GM12891 (cell line): ENCODE measurements around the gene ZNF646. TPM values are rescaled to one million over a fixed set of nuclear protein-coding genes. Genes with fewer than 3 reads are reported as not detected.
A peak's percentile ranks its signal among the peaks of the same experiment; 100 is the strongest.

Source experiments
- DNase-seq: peaks from one replicate; pipeline ENCODE4 v3.0.0; 2011; ENCODE audit warnings: low spot score; ENCODE audit not compliant: insufficient read length
- FAIRE-seq: peaks from 2 replicates; lab custom pipeline; 2011; peaks lifted over from hg19 to GRCh38; lab: Jason Lieb, UNC
- PAX5 ChIP-seq: IDR thresholded peaks from 2 replicates; pipeline ENCODE4 v1.6.1; 2011; ENCODE audit warnings: low read length, moderate library complexity, mild to moderate bottlenecking; ENCODE audit not compliant: insufficient read depth, severe bottlenecking
- POLR2A ChIP-seq: IDR thresholded peaks from 2 replicates; pipeline ENCODE4 v1.6.1; 2011; ENCODE audit warnings: low read depth, low read length, control low read depth
- POLR2AphosphoS5 ChIP-seq: IDR thresholded peaks from 2 replicates; pipeline ENCODE4 v1.6.1; 2011; ENCODE audit warnings: low read depth, low read length, control low read depth
- POU2F2 ChIP-seq: IDR thresholded peaks from 2 replicates; pipeline ENCODE4 v1.6.1; 2011; ENCODE audit warnings: low read depth, mild to moderate bottlenecking, control low read depth, low read length, moderate library complexity
- SPI1 ChIP-seq: IDR thresholded peaks from 2 replicates; pipeline ENCODE4 v1.6.1; 2011; ENCODE audit warnings: low read depth, low read length, control low read depth
- TAF1 ChIP-seq: IDR thresholded peaks from 2 replicates; pipeline ENCODE4 v1.6.1; 2011; ENCODE audit warnings: low read depth, low read length, control low read depth
- polyA plus RNA-seq: library from polyadenylated mRNA; unstranded; fragments of >200 nt; gene quantifications from one replicate; pipeline ENCODE4 v1.2.1, GENCODE V29; 2012; ENCODE audit warnings: low read depth, missing spikeins, inconsistent platforms; ENCODE audit not compliant: missing spikeins

The ZNF646 gene, protein sequence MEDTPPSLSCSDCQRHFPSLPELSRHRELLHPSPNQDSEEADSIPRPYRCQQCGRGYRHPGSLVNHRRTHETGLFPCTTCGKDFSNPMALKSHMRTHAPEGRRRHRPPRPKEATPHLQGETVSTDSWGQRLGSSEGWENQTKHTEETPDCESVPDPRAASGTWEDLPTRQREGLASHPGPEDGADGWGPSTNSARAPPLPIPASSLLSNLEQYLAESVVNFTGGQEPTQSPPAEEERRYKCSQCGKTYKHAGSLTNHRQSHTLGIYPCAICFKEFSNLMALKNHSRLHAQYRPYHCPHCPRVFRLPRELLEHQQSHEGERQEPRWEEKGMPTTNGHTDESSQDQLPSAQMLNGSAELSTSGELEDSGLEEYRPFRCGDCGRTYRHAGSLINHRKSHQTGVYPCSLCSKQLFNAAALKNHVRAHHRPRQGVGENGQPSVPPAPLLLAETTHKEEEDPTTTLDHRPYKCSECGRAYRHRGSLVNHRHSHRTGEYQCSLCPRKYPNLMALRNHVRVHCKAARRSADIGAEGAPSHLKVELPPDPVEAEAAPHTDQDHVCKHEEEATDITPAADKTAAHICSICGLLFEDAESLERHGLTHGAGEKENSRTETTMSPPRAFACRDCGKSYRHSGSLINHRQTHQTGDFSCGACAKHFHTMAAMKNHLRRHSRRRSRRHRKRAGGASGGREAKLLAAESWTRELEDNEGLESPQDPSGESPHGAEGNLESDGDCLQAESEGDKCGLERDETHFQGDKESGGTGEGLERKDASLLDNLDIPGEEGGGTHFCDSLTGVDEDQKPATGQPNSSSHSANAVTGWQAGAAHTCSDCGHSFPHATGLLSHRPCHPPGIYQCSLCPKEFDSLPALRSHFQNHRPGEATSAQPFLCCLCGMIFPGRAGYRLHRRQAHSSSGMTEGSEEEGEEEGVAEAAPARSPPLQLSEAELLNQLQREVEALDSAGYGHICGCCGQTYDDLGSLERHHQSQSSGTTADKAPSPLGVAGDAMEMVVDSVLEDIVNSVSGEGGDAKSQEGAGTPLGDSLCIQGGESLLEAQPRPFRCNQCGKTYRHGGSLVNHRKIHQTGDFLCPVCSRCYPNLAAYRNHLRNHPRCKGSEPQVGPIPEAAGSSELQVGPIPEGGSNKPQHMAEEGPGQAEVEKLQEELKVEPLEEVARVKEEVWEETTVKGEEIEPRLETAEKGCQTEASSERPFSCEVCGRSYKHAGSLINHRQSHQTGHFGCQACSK (N-terminal part only)
- 8.1 TPM for polyA plus RNA-seq

DNA sequence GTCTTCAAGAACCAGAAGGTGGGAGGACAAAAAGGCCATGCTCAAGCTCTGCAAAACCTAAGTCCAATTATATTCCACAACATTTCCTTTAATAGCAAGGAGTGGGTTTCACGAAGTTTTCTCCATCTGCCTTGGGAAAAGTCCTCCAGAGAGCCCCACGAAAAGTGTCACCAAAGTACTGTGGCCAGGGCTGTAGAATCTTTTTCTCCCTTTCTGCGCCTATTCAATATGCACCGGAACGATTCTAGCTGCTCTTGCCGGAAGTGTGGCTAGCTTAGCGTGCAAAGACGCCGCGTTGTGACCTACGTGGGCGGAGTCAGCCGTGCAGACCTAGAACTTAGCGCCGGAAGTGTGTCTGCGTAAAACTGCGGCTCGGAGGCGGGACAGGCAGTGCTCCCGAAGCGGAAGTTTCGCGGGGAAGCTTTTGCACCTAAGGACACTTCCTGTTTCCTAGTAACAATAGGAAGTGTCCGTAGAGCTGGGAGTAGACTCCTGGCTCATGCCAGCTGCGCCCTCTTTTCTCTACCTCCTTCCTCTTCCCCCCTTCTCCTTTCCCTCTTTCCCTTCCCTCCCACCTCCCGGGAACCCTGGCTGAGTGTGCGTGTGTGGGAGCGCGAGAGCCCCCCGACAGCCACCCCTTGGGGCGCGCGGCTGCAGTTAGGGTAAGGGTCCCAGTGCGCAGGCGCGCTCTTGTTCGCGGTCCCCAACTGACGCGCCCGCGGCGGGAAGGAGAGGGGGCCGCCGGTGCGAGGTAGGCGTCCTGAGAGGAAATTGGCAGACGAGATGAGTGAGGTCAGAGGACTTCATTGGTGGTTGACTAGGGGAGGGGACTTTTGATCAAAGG is at the start of gene ZNF646, which contains the start of gene ZNF668:
Gene ZNF646 (plus strand): TSS at position 453 of the 844 bp plus-strand sequence. CDS start 1,903 bp downstream, outside the sequence.
Gene ZNF668 (minus strand): TSS at position 271 of the 844 bp plus-strand sequence. CDS start 9,781 bp downstream, outside the sequence.
- FAIRE-seq (peak; percentile 97), DNase-seq (peak; percentile 94)
- peak; percentile 84 for TF ChIP-seq SPI1
- TF ChIP-seq PAX5 = no peak
- peak; percentile 92 for TF ChIP-seq POLR2A
- peak; percentile 91 for TF ChIP-seq POLR2AphosphoS5
- peak; percentile 83; the same call in 1 of the 2 replicates for TF ChIP-seq TAF1
- peak; percentile 87; the same call in 1 of the 2 replicates for TF ChIP-seq POU2F2

DNA sequence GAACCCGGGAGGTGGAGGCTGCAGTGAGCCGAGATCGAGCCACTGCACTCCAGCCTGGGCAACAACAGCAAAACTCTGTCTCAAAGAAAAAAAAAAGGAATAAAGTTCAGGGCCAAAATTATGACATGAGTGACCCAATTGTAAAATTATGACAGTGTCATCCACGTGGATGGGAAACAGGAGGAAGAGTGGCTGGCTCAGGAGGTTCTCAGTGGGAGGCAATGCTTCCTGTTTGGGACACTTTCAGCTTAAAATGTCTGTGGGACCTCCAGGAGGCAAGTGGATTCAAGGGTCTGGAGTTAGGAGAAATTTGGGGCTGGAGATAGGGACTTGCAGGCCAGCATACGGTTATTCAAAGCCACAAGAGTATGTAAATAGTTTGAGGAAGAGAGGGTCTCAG is 48.9 kb upstream of the ZNF646 start:
- no peak for TF ChIP-seq SPI1
- no peak for TF ChIP-seq TAF1
- TF ChIP-seq POLR2A = no peak
- no peak for TF ChIP-seq POU2F2
- no peak for TF ChIP-seq POLR2AphosphoS5
- no peak for TF ChIP-seq PAX5
- DNase-seq = no peak
- FAIRE-seq = no peak

DNA sequence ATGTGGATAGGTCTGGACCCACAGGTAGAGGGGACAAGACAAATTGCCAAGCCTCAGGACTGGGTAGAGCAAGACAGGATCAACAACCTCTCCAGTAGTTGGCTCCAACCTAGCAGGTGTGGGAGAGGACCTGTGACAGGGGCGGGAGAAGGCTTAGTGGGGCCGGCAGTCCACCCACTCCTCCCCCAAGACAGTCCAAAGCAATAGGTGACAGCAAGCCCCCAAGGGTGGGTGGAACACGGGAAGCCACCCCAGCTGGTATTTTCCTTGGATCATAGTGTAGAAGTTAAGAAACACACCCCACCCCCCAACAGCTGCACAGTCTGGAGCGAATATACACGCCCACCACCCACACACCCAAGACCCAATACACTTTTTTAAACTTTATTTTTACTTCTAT is 45.0 kb upstream of the ZNF646 start:
- FAIRE-seq (no peak), DNase-seq (no peak)
- TF ChIP-seq PAX5 (no peak), POU2F2 (no peak), POLR2A (no peak), SPI1 (no peak), POLR2AphosphoS5 (no peak), TAF1 (no peak)

DNA sequence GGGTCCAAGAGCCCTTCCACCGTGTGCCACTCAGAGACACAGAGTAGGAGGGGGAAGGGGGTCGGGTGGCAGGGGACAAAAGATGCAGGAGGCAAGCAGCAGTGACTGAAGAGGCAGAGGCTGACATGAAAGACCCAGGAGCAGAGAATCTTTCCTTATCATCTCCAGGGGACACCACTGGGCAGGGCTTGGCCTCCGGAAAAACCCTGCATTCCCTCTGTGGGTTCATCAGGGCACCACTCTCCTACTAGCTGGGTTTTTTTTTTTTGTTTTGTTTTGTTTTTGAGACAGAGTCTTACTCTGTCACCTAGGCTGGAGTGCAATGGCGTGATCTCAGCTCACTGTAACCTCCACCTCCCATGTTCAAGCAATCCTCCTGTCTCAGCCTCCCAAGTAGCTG is 42.9 kb upstream of the ZNF646 start:
- FAIRE-seq (no peak), DNase-seq (no peak)
- TF ChIP-seq SPI1 = no peak
- no peak for TF ChIP-seq POU2F2
- TF ChIP-seq TAF1 = no peak
- TF ChIP-seq POLR2A = no peak
- no peak for TF ChIP-seq PAX5
- no peak for TF ChIP-seq POLR2AphosphoS5

DNA sequence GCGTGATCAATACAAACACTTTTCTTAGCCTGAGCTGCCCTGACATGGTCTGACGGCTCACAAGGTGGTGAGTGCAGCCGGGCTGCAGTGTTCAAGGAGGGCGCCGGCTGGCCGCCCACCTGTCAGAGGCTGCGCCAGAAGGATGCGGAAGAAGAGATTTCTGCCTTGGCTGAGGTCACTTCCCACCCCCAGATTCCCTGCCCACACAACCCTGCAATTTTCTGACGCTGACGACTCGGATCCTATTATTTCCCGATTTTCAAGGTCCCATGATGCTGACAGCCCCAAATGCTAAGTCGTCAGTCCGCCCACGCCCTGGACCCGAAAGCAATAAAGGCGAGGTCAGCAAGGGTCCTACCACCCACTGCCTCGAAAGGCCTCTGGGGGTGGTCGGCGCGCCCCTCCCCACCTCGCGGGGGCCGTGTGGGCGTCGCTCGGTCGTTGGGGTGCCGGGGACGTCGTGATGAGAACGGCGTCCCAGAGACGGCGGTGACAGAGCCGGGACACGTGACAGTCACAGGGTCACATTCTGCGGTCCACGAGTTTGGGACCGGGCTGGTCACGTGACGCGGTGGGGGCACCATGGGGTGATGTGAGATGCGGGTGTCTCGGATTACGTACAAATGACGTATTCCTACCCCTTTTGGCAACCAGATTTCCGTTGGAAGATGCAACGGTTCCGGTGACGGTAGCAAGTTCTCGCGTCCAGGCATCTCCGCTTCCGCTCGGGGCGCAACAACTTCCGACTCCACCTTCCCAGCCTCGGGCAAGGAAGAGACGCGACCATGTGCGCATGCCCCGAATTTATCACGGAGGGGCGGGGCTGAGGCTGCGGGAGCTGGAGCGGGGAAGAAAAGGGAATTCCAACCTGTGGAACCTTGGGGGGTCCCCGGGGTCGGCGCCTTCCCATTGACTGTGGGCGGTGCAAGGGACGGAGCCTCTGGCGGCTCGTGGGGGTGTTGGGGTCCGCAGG is 41.2 kb upstream of the ZNF646 start, which contains the start of gene STX4:
Gene STX4 (plus strand): TSS at position 823 of the 973 bp plus-strand sequence. CDS start 248 bp downstream, outside the sequence.
- DNase-seq (peak; percentile 90), FAIRE-seq (peak; percentile 99)
- peak; percentile 78; the same call in 1 of the 2 replicates for TF ChIP-seq POU2F2
- TF ChIP-seq PAX5 = peak; percentile 19
- TF ChIP-seq SPI1 = no peak
- 0 out of 2 replicates have a peak, but pooled peaks have one; percentile 27 for TF ChIP-seq POLR2AphosphoS5
- TF ChIP-seq POLR2A = peak; percentile 59; the same call in 1 of the 2 replicates
- TF ChIP-seq TAF1 = no peak; the same call in 1 of the 2 replicates

DNA sequence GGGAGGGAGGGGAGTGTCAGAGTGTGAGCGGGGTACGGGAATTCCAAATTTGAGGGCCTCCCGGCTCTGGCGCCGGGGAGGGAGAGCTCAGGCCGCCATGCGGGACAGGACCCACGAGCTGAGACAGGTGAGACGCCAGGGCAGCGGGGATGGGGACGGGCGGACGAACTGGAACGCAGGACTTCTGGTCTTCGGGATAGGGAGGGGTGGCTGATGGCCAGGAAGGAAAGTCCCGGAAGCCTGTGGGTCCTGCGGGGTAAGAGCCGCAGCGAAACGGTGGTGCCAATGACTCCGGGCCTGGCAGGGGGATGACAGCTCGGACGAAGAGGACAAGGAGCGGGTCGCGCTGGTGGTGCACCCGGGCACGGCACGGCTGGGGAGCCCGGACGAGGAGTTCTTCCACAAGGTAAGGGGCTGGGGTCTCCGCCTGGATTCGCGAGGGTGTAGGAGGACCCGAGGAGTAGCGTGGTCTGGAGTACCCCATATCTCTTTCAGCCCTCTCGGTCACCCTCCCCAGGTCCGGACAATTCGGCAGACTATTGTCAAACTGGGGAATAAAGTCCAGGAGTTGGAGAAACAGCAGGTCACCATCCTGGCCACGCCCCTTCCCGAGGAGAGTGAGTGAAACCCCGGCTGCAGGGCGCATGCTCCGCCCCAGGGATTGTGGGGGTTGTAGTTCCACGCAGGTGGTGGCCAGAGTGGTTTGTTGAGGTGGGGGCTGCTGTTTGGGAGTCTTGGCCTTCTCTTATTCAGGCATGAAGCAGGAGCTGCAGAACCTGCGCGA is 40.3 kb upstream of the ZNF646 start:
- FAIRE-seq (peak; percentile 85), DNase-seq (peak; percentile 87)
- TF ChIP-seq POLR2A = no peak

DNA sequence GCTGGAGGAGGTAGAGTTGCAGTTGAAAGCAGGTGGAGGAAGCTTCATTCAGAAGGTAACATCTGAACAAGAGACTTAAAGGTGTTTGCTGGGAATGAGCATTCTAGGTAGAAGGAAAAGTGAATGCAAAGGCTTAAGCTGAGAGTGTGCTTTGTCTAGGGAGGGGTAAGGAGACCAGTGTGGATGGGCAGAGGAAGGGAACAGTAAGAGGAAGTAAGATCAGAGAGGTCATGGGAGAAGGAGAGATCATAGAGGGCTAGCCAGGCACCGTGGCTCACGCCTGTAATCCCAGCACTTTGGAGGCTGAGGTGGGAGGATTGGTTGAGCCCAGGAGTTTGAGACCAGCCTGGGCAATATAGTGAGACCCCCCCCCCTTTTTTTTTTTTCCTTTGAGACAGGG is 37.5 kb upstream of the ZNF646 start:
- FAIRE-seq (no peak), DNase-seq (no peak)
- TF ChIP-seq PAX5 = no peak
- no peak for TF ChIP-seq POU2F2
- no peak for TF ChIP-seq SPI1
- TF ChIP-seq POLR2AphosphoS5 = no peak
- TF ChIP-seq TAF1 = no peak
- TF ChIP-seq POLR2A = no peak
